ENCODE data around the gene ZMAT2. TPM values are rescaled to one million over a fixed set of nuclear protein-coding genes. Genes with fewer than 3 reads are reported as not detected.
"Not testable (repeated sequence)": the region's sequence is repeated elsewhere in the genome, so short reads cannot be mapped to it uniquely, and the experiment has no call there.

Gene ZMAT2
- total RNA-seq, 1 experiment from 2014 or later = 75.9 TPM

DNA sequence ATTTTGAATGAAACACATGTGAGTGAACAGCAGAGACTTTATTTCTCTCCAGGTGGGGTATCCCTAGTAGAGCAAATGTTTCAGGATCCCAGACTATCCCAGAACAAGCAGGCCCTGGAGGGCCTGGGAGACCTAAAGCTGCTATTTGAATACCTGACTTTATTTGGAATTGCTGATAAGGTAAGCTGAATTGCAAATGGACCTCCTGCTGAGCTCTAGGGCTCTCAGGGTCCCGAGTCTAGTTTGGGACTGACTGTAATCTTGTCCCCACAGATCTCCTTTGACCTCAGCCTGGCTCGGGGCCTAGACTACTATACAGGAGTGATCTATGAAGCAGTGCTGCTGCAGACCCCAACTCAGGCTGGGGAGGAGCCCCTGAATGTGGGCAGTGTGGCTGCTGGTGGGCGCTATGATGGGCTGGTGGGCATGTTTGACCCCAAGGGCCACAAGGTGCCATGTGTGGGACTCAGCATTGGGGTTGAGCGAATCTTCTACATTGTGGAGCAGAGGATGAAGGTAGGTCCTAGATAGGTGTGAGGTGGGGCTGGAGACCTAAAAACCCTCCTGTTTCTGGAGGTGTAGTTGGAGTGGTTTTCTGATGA lies 3.3 kb upstream of the ZMAT2 start:
- Mint-ChIP-seq H3K27me3 (ENCODE audit: unreplicated experiment) (no peaks in the 10 kb centered on the region), H3K36me3 (ENCODE audit: insufficient read depth, unreplicated experiment) (peaks cover 73% of the 10 kb centered on the region), H3K27ac (ENCODE audit: unreplicated experiment) (no peak overlapping the region), H3K4me1 (ENCODE audit: low read depth, unreplicated experiment) (peaks cover 22% of the 10 kb centered on the region), H3K4me3 (ENCODE audit: low read depth, unreplicated experiment) (no peak overlapping the region), H3K9me3 (ENCODE audit: low read depth, unreplicated experiment) (no peaks in the 10 kb centered on the region)
- DNase-seq = no peak
- CTCF ChIA-PET = interaction anchor here (0.6 kb wide), 1 partner anchor 286 kb away, joined by 7 read pairs; no protein-coding TSS in a partner anchor
- intact Hi-C loops (cut with micrococcal nuclease; ENCODE audit: unreplicated experiment) = no loop called here
- TF ChIP-seq, protein P1, sequence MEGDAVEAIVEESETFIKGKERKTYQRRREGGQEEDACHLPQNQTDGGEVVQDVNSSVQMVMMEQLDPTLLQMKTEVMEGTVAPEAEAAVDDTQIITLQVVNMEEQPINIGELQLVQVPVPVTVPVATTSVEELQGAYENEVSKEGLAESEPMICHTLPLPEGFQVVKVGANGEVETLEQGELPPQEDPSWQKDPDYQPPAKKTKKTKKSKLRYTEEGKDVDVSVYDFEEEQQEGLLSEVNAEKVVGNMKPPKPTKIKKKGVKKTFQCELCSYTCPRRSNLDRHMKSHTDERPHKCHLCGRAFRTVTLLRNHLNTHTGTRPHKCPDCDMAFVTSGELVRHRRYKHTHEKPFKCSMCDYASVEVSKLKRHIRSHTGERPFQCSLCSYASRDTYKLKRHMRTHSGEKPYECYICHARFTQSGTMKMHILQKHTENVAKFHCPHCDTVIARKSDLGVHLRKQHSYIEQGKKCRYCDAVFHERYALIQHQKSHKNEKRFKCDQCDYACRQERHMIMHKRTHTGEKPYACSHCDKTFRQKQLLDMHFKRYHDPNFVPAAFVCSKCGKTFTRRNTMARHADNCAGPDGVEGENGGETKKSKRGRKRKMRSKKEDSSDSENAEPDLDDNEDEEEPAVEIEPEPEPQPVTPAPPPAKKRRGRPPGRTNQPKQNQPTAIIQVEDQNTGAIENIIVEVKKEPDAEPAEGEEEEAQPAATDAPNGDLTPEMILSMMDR (IDR thresholded peaks at IDR 0.05; ENCODE audit: unreplicated experiment) = no peak
- BruUV-seq (replicated peaks) = no TSS peak

DNA sequence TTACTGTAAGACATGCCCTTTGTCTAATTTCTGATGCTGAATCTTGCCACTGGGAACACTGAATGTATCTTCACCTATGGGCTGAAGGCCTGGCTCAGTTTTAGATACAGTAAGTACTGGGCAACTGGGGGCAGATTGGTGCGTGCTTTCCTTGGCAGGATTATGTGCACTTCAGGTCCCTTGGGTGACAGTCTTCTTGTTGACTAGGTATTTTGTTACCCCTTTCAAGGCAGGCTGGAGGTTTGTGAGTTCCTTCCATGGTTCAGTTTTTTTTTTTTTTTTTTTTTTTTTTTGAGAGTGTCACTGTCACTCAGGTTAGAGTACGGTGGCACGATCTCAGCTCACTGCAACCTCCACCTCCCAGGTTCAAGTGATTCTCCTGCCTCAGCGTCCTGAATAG lies 7.6 kb downstream of the ZMAT2 start:
- no peak for DNase-seq
- TF ChIP-seq, protein P1 (IDR thresholded peaks at IDR 0.05; ENCODE audit: unreplicated experiment) = no peak
- BruUV-seq (replicated peaks) = no TSS peak
- Mint-ChIP-seq H3K27ac (ENCODE audit: unreplicated experiment) (no peak overlapping the region), H3K9me3 (ENCODE audit: low read depth, unreplicated experiment) (no peaks in the 10 kb centered on the region), H3K4me3 (ENCODE audit: low read depth, unreplicated experiment) (no peak overlapping the region), H3K27me3 (ENCODE audit: unreplicated experiment) (peaks cover 12% of the 10 kb centered on the region), H3K4me1 (ENCODE audit: low read depth, unreplicated experiment) (peaks cover 32% of the 10 kb centered on the region), H3K36me3 (ENCODE audit: insufficient read depth, unreplicated experiment) (peaks cover 79% of the 10 kb centered on the region)
- intact Hi-C loops (cut with micrococcal nuclease; ENCODE audit: unreplicated experiment) = no loop called here
- CTCF ChIA-PET = no interaction called here

DNA sequence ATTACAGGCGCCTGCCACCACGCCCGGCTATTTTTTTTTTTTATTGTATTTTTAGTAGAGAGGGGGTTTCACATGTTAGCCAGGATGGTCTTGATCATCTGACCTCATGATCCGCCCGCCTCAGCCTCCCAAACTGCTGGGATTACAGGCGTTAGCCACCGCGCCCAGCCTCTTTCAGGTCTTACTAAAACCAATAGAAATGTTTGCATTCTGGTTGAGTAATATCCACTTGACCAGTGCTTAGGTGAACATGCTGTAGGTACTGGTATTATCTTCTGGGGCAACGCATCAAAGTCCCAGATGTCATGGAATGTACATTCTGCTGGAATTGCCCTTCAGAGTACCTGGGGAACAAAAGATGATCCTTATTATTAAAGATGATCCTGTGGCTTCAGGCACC lies 8.5 kb downstream of the ZMAT2 start:
- Mint-ChIP-seq H3K36me3 (ENCODE audit: insufficient read depth, unreplicated experiment) (peaks cover 70% of the 10 kb centered on the region), H3K4me3 (ENCODE audit: low read depth, unreplicated experiment) (peak overlapping the region; percentile 99), H3K4me1 (ENCODE audit: low read depth, unreplicated experiment) (peaks cover 32% of the 10 kb centered on the region), H3K27me3 (ENCODE audit: unreplicated experiment) (peaks cover 12% of the 10 kb centered on the region)
- H3K9me3 Mint-ChIP-seq (ENCODE audit: low read depth, unreplicated experiment); DNase-seq; BruUV-seq (replicated peaks); intact Hi-C loops (cut with micrococcal nuclease; ENCODE audit: unreplicated experiment); CTCF ChIA-PET; H3K27ac Mint-ChIP-seq (ENCODE audit: unreplicated experiment): not testable (repeated sequence)

DNA sequence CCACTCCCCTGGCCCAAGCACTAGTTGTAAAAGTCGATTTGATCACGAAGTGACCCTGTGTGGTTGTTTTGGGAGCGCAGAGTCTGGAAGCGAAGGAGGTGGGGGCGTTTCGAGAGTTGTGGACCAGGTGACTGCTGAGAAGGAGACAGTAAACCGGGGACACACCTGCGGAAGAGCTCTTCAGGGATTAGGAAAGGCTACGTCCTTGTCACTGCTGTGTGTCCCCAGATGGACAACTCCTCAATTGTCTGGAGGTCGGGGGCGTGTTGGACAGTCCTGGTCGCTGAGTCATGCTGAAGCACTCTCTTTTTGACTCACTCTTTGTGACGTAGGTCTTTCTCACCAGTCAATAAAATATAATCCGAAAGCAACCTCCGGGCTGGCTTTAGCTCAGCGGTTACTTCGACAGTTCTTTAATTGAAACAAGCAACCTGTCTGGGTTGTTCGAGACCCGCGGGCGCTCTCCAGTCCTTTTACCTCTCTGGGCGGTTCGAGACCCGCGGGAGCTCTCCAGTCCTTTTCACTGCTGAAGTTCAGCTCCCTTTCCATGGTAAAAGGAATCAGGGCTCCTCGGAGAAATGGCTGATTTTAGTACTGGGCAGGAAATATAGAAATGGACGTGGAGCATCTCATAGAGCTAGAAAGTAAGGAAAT lies 10.8 kb downstream of the ZMAT2 start:
- CTCF ChIA-PET = interaction anchor here (0.5 to 1.7 kb wide), 11 partner anchors 8 to 881 kb away, joined by 3 to 25 read pairs (median 4); partner anchors contain the start of genes EIF4EBP3, HARS1, HARS2 and IK
- H3K27me3 Mint-ChIP-seq (ENCODE audit: unreplicated experiment) = peaks cover 12% of the 10 kb centered on the region
- peaks cover 51% of the 10 kb centered on the region for H3K36me3 Mint-ChIP-seq (ENCODE audit: insufficient read depth, unreplicated experiment)
- intact Hi-C loops (cut with micrococcal nuclease; ENCODE audit: unreplicated experiment) = loop anchor here (5.0 to 10.0 kb wide), 3 partner anchors 156 to 854 kb away; partner anchors contain the start of gene SRA1
- DNase-seq = peak; percentile 97
- TF ChIP-seq, protein P1 (IDR thresholded peaks at IDR 0.05; ENCODE audit: unreplicated experiment) = no peak
- H3K27ac Mint-ChIP-seq (ENCODE audit: unreplicated experiment) = peak overlapping the region; percentile 100
- TSS peak; percentile 74 for BruUV-seq (replicated peaks)
- peaks cover 32% of the 10 kb centered on the region for H3K4me1 Mint-ChIP-seq (ENCODE audit: low read depth, unreplicated experiment)
- H3K4me3 Mint-ChIP-seq (ENCODE audit: low read depth, unreplicated experiment) = peak overlapping the region; percentile 99
- no peaks in the 10 kb centered on the region for H3K9me3 Mint-ChIP-seq (ENCODE audit: low read depth, unreplicated experiment)

Data from Calu3 (cell line).